ENCODE results near the gene CLASP1.
"Not testable (repeated sequence)": the region's sequence is repeated elsewhere in the genome, so short reads cannot be mapped to it uniquely, and the experiment has no call there.

The CLASP1 gene

GRCh38 chr2:121349721-121350401 is 299.4 kb downstream of the CLASP1 start:
- no peak for DNase-seq (ENCODE audit: low read depth, low spot score)

GRCh38 chr2:121348128-121348740 is 301.0 kb downstream of the CLASP1 start:
- no peak for DNase-seq (ENCODE audit: low read depth, low spot score)

GRCh38 chr2:121346859-121347258 is 302.4 kb downstream of the CLASP1 start:
- no peak for DNase-seq (ENCODE audit: low read depth, low spot score)

- no peak for DNase-seq (ENCODE audit: low read depth, low spot score)
Measured at GRCh38 chr2:121346407-121346806, 302.9 kb downstream of the CLASP1 start.

GRCh38 chr2:121345887-121346286 is 303.4 kb downstream of the CLASP1 start:
- DNase-seq (ENCODE audit: low read depth, low spot score) = no peak

- DNase-seq (ENCODE audit: low read depth, low spot score) = no peak
Measured at GRCh38 chr2:121345101-121345500, 304.2 kb downstream of the CLASP1 start.

GRCh38 chr2:121343828-121344399 is 305.3 kb downstream of the CLASP1 start:
- not testable (repeated sequence) for DNase-seq (ENCODE audit: low read depth, low spot score)

GRCh38 chr2:121343191-121343590 is 306.1 kb downstream of the CLASP1 start:
- DNase-seq (ENCODE audit: low read depth, low spot score) = no peak

- DNase-seq (ENCODE audit: low read depth, low spot score) = no peak
Measured at GRCh38 chr2:121342751-121343150, 306.5 kb downstream of the CLASP1 start.

GRCh38 chr2:121340926-121341325 is 308.3 kb downstream of the CLASP1 start:
- no peak for DNase-seq (ENCODE audit: low read depth, low spot score)

GRCh38 chr2:121338281-121338680 is 311.0 kb downstream of the CLASP1 start:
- peak; percentile 78 for DNase-seq (ENCODE audit: low read depth, low spot score)

GRCh38 chr2:121336528-121337294 is 312.6 kb downstream of the CLASP1 start:
- no peak for DNase-seq (ENCODE audit: low read depth, low spot score)

GRCh38 chr2:121335294-121336290 is 313.7 kb downstream of the CLASP1 start:
- DNase-seq (ENCODE audit: low read depth, low spot score) = no peak

GRCh38 chr2:121334581-121335293 is 314.5 kb downstream of the CLASP1 start:
- peak; percentile 61 for DNase-seq (ENCODE audit: low read depth, low spot score)

- no peak for DNase-seq (ENCODE audit: low read depth, low spot score)
Measured at GRCh38 chr2:121333834-121334558, 315.3 kb downstream of the CLASP1 start.

- no peak for DNase-seq (ENCODE audit: low read depth, low spot score)
Measured at GRCh38 chr2:121333231-121333630, 316.0 kb downstream of the CLASP1 start.

- DNase-seq (ENCODE audit: low read depth, low spot score) = not testable (repeated sequence)
Measured at GRCh38 chr2:121331324-121331723, 317.9 kb downstream of the CLASP1 start.

GRCh38 chr2:121330921-121331320 is 318.3 kb downstream of the CLASP1 start:
- no peak for DNase-seq (ENCODE audit: low read depth, low spot score)

GRCh38 chr2:121329786-121330185 is 319.5 kb downstream of the CLASP1 start:
- no peak for DNase-seq (ENCODE audit: low read depth, low spot score)

- no peak for DNase-seq (ENCODE audit: low read depth, low spot score)
Measured at GRCh38 chr2:121326628-121327027, 322.6 kb downstream of the CLASP1 start.
